Colon (tissue), 2 donors: ENCODE results near the gene STARD6.
"Not testable (repeated sequence)": the region's sequence is repeated elsewhere in the genome, so short reads cannot be mapped to it uniquely, and the experiment has no call there.

Experiments
- FAIRE-seq: peaks from 2 replicates; lab custom pipeline; 2012; peaks lifted over from hg19 to GRCh38; lab: Jason Lieb, UNC
- donor health status: control.
- donor health status: control.

The STARD6 gene

GRCh38 chr18:54335638-54336173, 22.0 kb downstream of the STARD6 start:
- FAIRE-seq = no peak

GRCh38 chr18:54330768-54331548, 26.7 kb downstream of the STARD6 start:
- no peak for FAIRE-seq

GRCh38 chr18:54329787-54330186, 27.9 kb downstream of the STARD6 start:
- no peak for FAIRE-seq

- no peak for FAIRE-seq
These were observed 29.8 kb downstream of the STARD6 start for GRCh38 chr18:54327818-54328217.

GRCh38 chr18:54323970-54324369, 33.7 kb downstream of the STARD6 start:
- no peak for FAIRE-seq

GRCh38 chr18:54323561-54323960, 34.1 kb downstream of the STARD6 start:
- no peak for FAIRE-seq

- FAIRE-seq = peak; percentile 45
These were observed 41.4 kb downstream of the STARD6 start for GRCh38 chr18:54316071-54316820.

GRCh38 chr18:54309564-54309963, 48.1 kb downstream of the STARD6 start:
- FAIRE-seq = not testable (repeated sequence)

- FAIRE-seq = no peak
These were observed 54.2 kb downstream of the STARD6 start for GRCh38 chr18:54303408-54303807.

GRCh38 chr18:54298991-54299390, 58.7 kb downstream of the STARD6 start:
- not testable (repeated sequence) for FAIRE-seq

- no peak for FAIRE-seq
These were observed 61.6 kb downstream of the STARD6 start for GRCh38 chr18:54296062-54296461.

GRCh38 chr18:54294274-54294673, 63.4 kb downstream of the STARD6 start:
- FAIRE-seq = no peak

- FAIRE-seq = no peak
These were observed 72.5 kb downstream of the STARD6 start for GRCh38 chr18:54284981-54285785.

GRCh38 chr18:54284535-54284934, 73.1 kb downstream of the STARD6 start:
- no peak for FAIRE-seq

- FAIRE-seq = no peak
These were observed 77.5 kb downstream of the STARD6 start for GRCh38 chr18:54280220-54280569.

- FAIRE-seq = no peak
These were observed 78.0 kb downstream of the STARD6 start for GRCh38 chr18:54279477-54280219.

- no peak for FAIRE-seq
These were observed 79.0 kb downstream of the STARD6 start for GRCh38 chr18:54278615-54279014.

GRCh38 chr18:54277899-54278298, 79.8 kb downstream of the STARD6 start:
- no peak for FAIRE-seq
